Ishikawa (cell line): ENCODE measurements around the gene CSF1.
A peak's percentile ranks its signal among the peaks of the same experiment; 100 is the strongest.

Experiments
- CEBPB ChIP-seq: IDR thresholded peaks from 2 replicates; pipeline ENCODE4 v1.6.1; 2012
- CREB1 ChIP-seq: IDR thresholded peaks from 2 replicates; pipeline ENCODE4 v1.6.1; 2012; ENCODE audit warnings: low read depth
- EGR1 ChIP-seq: IDR thresholded peaks from 2 replicates; pipeline ENCODE4 v1.6.1; 2012
- EP300 ChIP-seq: IDR thresholded peaks from 2 replicates; pipeline ENCODE4 v1.6.1; 2012; ENCODE audit warnings: borderline replicate concordance
- FOXM1 ChIP-seq: IDR thresholded peaks from 2 replicates; pipeline ENCODE4 v1.6.1; 2012; ENCODE audit warnings: low read depth, borderline replicate concordance
- NFIC ChIP-seq: IDR thresholded peaks from 2 replicates; pipeline ENCODE4 v1.6.1; 2012
- RAD21 ChIP-seq: IDR thresholded peaks from 2 replicates; pipeline ENCODE4 v1.6.1; 2012; ENCODE audit warnings: low read depth
- TAF1 ChIP-seq: IDR thresholded peaks from 2 replicates; pipeline ENCODE4 v1.6.1; 2012; ENCODE audit warnings: low read depth, mild to moderate bottlenecking
- TCF12 ChIP-seq: IDR thresholded peaks from 2 replicates; pipeline ENCODE4 v1.6.1; 2012; ENCODE audit warnings: low read depth
- TEAD4 ChIP-seq: IDR thresholded peaks from 2 replicates; pipeline ENCODE4 v1.6.1; 2012
- YY1 ChIP-seq: IDR thresholded peaks from 2 replicates; pipeline ENCODE4 v1.6.1; 2012; ENCODE audit warnings: low read depth
- ZBTB7A ChIP-seq: IDR thresholded peaks from 2 replicates; pipeline ENCODE4 v1.6.1; 2012; ENCODE audit warnings: low read depth
- TF ChIP-seq, protein P1 (sequence below): IDR thresholded peaks from 2 replicates; pipeline ENCODE4 v1.6.1; 2012; ENCODE audit warnings: low read depth, mild to moderate bottlenecking
- TF ChIP-seq, protein P2 (sequence below): IDR thresholded peaks from 2 replicates; pipeline ENCODE4 v1.6.1; 2012
- TF ChIP-seq, protein P3 (sequence below): IDR thresholded peaks from 2 replicates; pipeline ENCODE4 v1.6.1; 2012

CSF1 gene

DNA sequence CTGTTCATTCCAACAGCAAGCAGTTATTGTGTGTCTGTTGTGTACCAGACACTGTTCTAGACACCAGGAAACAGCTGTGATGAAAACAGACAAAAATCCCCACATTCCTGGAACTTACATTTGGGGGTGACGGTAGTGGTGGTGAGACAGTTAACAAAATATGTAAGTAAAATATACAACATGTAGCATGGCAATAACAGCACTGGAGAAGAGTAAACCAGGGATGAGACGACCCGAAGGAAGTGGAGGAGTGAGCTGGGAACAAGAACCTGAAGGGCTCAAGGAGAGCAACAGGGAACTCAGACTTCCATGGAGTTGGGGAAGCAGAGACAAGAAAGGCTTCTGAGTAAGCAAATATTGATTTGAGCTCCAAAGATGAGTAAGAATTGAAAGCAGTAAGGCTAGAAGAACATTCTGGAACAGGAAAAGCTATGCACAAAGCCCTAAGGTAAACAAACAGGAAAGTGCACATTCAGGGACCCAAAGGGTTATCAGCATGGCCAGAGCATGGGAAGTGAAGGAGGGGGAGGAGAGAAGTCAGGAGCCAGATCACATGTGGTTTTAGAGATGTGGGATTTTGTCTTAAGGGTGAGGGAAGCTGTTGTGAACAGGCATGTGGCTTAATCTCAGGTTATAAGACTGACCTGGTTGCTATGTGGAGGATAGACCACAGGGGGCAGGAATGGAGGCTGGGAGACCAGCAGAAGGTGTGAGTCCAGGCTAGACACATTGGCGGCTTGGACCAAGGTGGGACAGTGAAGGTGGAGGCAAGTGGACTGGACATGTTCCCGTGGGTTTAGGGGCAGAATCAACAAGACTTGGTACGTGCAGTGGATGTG lies 7.3 kb downstream of the CSF1 start:
- TF ChIP-seq, protein P1, sequence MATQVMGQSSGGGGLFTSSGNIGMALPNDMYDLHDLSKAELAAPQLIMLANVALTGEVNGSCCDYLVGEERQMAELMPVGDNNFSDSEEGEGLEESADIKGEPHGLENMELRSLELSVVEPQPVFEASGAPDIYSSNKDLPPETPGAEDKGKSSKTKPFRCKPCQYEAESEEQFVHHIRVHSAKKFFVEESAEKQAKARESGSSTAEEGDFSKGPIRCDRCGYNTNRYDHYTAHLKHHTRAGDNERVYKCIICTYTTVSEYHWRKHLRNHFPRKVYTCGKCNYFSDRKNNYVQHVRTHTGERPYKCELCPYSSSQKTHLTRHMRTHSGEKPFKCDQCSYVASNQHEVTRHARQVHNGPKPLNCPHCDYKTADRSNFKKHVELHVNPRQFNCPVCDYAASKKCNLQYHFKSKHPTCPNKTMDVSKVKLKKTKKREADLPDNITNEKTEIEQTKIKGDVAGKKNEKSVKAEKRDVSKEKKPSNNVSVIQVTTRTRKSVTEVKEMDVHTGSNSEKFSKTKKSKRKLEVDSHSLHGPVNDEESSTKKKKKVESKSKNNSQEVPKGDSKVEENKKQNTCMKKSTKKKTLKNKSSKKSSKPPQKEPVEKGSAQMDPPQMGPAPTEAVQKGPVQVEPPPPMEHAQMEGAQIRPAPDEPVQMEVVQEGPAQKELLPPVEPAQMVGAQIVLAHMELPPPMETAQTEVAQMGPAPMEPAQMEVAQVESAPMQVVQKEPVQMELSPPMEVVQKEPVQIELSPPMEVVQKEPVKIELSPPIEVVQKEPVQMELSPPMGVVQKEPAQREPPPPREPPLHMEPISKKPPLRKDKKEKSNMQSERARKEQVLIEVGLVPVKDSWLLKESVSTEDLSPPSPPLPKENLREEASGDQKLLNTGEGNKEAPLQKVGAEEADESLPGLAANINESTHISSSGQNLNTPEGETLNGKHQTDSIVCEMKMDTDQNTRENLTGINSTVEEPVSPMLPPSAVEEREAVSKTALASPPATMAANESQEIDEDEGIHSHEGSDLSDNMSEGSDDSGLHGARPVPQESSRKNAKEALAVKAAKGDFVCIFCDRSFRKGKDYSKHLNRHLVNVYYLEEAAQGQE, result no peak
- TF ChIP-seq EGR1 (no peak), TCF12 (no peak), RAD21 (no peak), YY1 (no peak), FOXM1 (no peak), NFIC (no peak)

DNA sequence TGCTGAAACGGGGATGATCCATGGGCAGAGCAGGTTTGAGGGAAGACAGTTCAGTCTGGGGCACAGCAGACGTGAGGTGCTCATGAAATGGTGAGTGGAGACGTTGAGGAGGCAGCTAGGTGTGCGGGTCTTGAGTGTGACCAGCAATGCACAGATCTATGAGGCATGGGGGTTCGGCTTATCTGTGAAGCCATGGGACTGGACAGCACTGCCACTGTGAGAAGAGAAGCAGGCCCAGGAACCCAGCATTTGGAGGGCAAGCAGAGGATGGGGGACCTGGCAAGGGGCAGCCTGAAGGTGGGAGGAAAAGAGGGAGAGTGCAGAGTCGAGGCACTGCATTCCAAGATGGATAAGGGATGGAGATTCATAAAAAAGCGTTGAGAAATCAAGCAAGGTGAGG lies 8.0 kb downstream of the CSF1 start:
- TF ChIP-seq CEBPB (no peak), TAF1 (no peak), TEAD4 (no peak), YY1 (no peak), TCF12 (no peak), EGR1 (no peak), FOXM1 (no peak), NFIC (no peak), RAD21 (no peak), CREB1 (no peak), ZBTB7A (no peak), EP300 (no peak)
- TF ChIP-seq, protein P1, result no peak
- TF ChIP-seq, protein P2, sequence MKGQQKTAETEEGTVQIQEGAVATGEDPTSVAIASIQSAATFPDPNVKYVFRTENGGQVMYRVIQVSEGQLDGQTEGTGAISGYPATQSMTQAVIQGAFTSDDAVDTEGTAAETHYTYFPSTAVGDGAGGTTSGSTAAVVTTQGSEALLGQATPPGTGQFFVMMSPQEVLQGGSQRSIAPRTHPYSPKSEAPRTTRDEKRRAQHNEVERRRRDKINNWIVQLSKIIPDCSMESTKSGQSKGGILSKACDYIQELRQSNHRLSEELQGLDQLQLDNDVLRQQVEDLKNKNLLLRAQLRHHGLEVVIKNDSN, result no peak
- TF ChIP-seq, protein P3, sequence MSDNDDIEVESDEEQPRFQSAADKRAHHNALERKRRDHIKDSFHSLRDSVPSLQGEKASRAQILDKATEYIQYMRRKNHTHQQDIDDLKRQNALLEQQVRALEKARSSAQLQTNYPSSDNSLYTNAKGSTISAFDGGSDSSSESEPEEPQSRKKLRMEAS, result no peak

DNA sequence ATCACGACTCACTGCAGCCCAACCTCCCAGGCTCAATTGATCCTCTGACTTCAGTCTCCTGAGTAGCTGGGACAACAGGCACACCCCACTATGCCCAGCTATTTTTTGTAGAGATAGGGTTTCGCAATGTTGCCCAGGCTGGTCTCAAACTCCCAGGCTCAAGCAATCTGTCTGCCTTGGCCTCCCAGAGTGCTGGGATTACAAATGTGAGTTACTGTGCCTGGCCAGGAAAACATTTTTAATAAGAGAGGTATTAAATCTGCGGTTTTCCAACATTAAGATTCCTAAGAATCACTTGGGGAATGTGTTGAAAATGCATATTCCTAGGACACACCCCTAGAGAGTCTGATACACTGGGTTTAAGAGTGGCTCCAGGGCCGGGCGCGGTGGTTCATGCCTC lies 8.7 kb downstream of the CSF1 start:
- TF ChIP-seq NFIC (no peak), CEBPB (peak; percentile 75)

DNA sequence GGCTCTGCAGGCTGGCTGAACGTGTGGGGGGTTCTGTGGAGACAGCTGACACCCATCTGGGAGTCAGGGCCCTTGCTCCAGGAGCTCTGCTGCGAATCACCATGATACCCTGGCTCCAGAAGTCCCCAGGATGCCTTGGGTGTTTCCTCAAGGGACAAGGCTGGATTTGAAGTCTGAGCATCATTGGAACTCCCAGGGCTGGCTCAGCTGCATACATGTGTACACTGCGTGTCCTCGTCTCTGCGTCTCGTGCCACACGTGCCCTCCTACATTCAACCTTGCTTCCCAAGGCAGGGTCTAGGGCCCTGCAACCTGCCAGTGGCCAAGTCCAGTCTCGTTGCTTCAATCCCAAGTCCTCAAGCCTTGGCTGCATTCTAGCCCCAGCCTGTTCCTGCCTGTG lies 11.7 kb downstream of the CSF1 start:
- TF ChIP-seq ZBTB7A (no peak), CREB1 (no peak), YY1 (no peak)
- TF ChIP-seq, protein P2, result no peak

DNA sequence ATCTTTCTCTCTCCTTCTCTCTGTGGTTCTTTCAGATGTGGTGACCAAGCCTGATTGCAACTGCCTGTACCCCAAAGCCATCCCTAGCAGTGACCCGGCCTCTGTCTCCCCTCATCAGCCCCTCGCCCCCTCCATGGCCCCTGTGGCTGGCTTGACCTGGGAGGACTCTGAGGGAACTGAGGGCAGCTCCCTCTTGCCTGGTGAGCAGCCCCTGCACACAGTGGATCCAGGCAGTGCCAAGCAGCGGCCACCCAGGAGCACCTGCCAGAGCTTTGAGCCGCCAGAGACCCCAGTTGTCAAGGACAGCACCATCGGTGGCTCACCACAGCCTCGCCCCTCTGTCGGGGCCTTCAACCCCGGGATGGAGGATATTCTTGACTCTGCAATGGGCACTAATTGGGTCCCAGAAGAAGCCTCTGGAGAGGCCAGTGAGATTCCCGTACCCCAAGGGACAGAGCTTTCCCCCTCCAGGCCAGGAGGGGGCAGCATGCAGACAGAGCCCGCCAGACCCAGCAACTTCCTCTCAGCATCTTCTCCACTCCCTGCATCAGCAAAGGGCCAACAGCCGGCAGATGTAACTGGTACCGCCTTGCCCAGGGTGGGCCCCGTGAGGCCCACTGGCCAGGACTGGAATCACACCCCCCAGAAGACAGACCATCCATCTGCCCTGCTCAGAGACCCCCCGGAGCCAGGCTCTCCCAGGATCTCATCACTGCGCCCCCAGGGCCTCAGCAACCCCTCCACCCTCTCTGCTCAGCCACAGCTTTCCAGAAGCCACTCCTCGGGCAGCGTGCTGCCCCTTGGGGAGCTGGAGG lies 12.7 kb downstream of the CSF1 start:
- TF ChIP-seq RAD21, result peak; percentile 78
- TF ChIP-seq TAF1, result no peak

DNA sequence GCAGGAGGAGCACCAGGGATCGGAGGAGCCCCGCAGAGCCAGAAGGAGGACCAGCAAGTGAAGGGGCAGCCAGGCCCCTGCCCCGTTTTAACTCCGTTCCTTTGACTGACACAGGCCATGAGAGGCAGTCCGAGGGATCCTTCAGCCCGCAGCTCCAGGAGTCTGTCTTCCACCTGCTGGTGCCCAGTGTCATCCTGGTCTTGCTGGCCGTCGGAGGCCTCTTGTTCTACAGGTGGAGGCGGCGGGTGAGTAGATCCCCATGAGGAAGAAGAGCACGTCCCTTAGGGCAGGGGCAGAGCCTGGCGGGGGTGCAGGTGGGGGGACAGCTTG lies 13.3 kb downstream of the CSF1 start:
- TF ChIP-seq YY1 (no peak), TEAD4 (no peak), TCF12 (no peak), NFIC (no peak)
- TF ChIP-seq, protein P3, result no peak
- TF ChIP-seq, protein P2, result no peak
